ENCODE data around the gene SH3BP4. TPM values are rescaled to one million over a fixed set of nuclear protein-coding genes. Genes with fewer than 3 reads are reported as not detected.

Gene SH3BP4
- total and polyA plus RNA-seq, 2 donors (not counting 1 experiment from before 2014, with no cell fraction given) = 1.00 to 1.3 TPM

- 94% methylated on average over 6 of the region's 6 CpGs for WGBS (ENCODE audit: insufficient coverage)
- TF ChIP-seq EZH2 (IDR thresholded peaks at IDR 0.05; ENCODE audit: borderline replicate concordance, insufficient read depth, low read depth, low read length, poor library complexity, severe bottlenecking) = no peak
- TF ChIP-seq, protein P1, sequence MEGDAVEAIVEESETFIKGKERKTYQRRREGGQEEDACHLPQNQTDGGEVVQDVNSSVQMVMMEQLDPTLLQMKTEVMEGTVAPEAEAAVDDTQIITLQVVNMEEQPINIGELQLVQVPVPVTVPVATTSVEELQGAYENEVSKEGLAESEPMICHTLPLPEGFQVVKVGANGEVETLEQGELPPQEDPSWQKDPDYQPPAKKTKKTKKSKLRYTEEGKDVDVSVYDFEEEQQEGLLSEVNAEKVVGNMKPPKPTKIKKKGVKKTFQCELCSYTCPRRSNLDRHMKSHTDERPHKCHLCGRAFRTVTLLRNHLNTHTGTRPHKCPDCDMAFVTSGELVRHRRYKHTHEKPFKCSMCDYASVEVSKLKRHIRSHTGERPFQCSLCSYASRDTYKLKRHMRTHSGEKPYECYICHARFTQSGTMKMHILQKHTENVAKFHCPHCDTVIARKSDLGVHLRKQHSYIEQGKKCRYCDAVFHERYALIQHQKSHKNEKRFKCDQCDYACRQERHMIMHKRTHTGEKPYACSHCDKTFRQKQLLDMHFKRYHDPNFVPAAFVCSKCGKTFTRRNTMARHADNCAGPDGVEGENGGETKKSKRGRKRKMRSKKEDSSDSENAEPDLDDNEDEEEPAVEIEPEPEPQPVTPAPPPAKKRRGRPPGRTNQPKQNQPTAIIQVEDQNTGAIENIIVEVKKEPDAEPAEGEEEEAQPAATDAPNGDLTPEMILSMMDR (IDR thresholded peaks at IDR 0.05) = no peak
These were observed 145.4 kb downstream of the SH3BP4 start for GRCh38 chr2:235097196-235097595.

DNA sequence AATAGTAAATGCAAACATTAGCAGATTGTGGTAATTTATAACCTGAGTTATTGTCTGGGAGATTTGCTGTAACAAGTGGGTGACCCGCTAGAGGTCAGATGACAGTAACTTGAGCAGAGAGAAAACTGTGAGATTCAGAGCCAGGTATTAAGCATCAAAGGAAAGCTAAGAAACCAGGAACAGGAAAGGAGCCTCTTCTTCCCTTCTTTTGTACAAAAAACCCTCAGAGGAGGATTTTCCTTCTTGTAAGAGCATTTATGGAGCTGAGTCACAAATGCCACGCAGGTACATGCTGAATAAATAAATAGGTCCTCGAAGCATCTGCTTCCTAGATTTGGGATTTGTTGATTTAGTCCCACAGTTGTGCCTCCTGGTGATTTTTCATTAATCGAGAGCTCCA lies 146.5 kb downstream of the SH3BP4 start:
- Histone ChIP-seq H4K20me1 (ENCODE audit: control insufficient read depth, insufficient read depth, low read length, poor library complexity, severe bottlenecking) (no peaks in the 10 kb centered on the region), H3K27ac (ENCODE audit: low read length in 2 of 2) (no peak overlapping the region), H3K9ac (ENCODE audit: low read length) (no peak overlapping the region), H3K4me2 (replicated peaks; ENCODE audit: low read depth, low read length, poor library complexity, severe bottlenecking) (no peak overlapping the region), H3K36me3 (replicated peaks in 1 of 2; ENCODE audit: control extremely low read depth in 1 of 2, control insufficient read depth in 1 of 2, extremely low read depth in 1 of 2, insufficient read depth in 2 of 2, low read length in 1 of 2) (no peaks in the 10 kb centered on the region), H3K9me3 (ENCODE audit: control extremely low read depth in 1 of 3, control insufficient read depth in 2 of 3, insufficient read depth in 1 of 3, low read length in 2 of 3) (no peaks in the 10 kb centered on the region), H3K4me3 (ENCODE audit: control extremely low read depth in 1 of 5, extremely low read depth in 1 of 5, insufficient read depth in 1 of 5, low read depth in 2 of 5, low read length in 4 of 5) (no peak overlapping the region), H3K4me1 (ENCODE audit: control insufficient read depth in 2 of 2, insufficient read depth in 2 of 2, low read length in 2 of 2) (no peaks in the 10 kb centered on the region), H2AFZ (ENCODE audit: insufficient read depth, low read depth, low read length, poor library complexity, severe bottlenecking) (no peak overlapping the region), H3K79me2 (ENCODE audit: control insufficient read depth, insufficient read depth, low read length) (no peaks in the 10 kb centered on the region), H3K27me3 (replicated peaks in 1 of 4; ENCODE audit: control extremely low read depth in 1 of 4, control insufficient read depth in 3 of 4, insufficient read depth in 4 of 4, low read length in 3 of 4) (peaks cover 0 to 7% (median 0%) of the 10 kb centered on the region in 4 experiments)
- Mint-ChIP-seq H3K9me3 (ENCODE audit: insufficient read depth) (no peaks in the 10 kb centered on the region), H3K27me3 (peaks cover 20% of the 10 kb centered on the region), H3K27ac (no peak overlapping the region), H3K4me1 (no peaks in the 10 kb centered on the region), H3K4me3 (no peak overlapping the region)
- POLR2A ChIA-PET = no interaction called here
- DNase-seq = no peak
- ATAC-seq (ENCODE audit: low read depth) = no peak
- CTCF ChIA-PET = interaction anchor here (1.0 kb wide), 1 partner anchor 19 kb away, joined by 3 read pairs; no protein-coding TSS in a partner anchor
- no peak for TF ChIP-seq EZH2 (IDR thresholded peaks at IDR 0.05; ENCODE audit: borderline replicate concordance, insufficient read depth, low read depth, low read length, poor library complexity, severe bottlenecking)
- 91% methylated on average over 3 of the region's 4 CpGs for WGBS (ENCODE audit: insufficient coverage)
- intact Hi-C loops (cut with micrococcal nuclease) = no loop called here

More at GRCh38 chr2:235097196-235097595, 145.4 kb downstream of the SH3BP4 start:
- no peak overlapping the region for H3K27ac Mint-ChIP-seq
- no peak overlapping the region for H3K4me2 ChIP-seq (replicated peaks; ENCODE audit: low read depth, low read length, poor library complexity, severe bottlenecking)
- no peaks in the 10 kb centered on the region for H3K9me3 Mint-ChIP-seq (ENCODE audit: insufficient read depth)
- H3K9ac ChIP-seq (ENCODE audit: low read length) = no peak overlapping the region
- peaks cover 25% of the 10 kb centered on the region for H3K27me3 Mint-ChIP-seq
- no peak overlapping the region for H3K4me3 ChIP-seq (ENCODE audit: control extremely low read depth in 1 of 5, extremely low read depth in 1 of 5, insufficient read depth in 1 of 5, low read depth in 2 of 5, low read length in 4 of 5)
- H3K36me3 ChIP-seq (replicated peaks in 1 of 2; ENCODE audit: control extremely low read depth in 1 of 2, control insufficient read depth in 1 of 2, extremely low read depth in 1 of 2, insufficient read depth in 2 of 2, low read length in 1 of 2) = no peaks in the 10 kb centered on the region
- H2AFZ ChIP-seq (ENCODE audit: insufficient read depth, low read depth, low read length, poor library complexity, severe bottlenecking) = no peak overlapping the region
- H3K4me1 Mint-ChIP-seq = no peaks in the 10 kb centered on the region
- no peaks in the 10 kb centered on the region for H3K4me1 ChIP-seq (ENCODE audit: control insufficient read depth in 2 of 2, insufficient read depth in 2 of 2, low read length in 2 of 2)
- ATAC-seq (ENCODE audit: low read depth) = no peak
- H3K79me2 ChIP-seq (ENCODE audit: control insufficient read depth, insufficient read depth, low read length) = no peaks in the 10 kb centered on the region
- H3K27ac ChIP-seq (ENCODE audit: low read length in 2 of 2) = no peak overlapping the region
- no peak for DNase-seq
- H3K4me3 Mint-ChIP-seq = no peak overlapping the region
- intact Hi-C loops (cut with micrococcal nuclease) = no loop called here
- no peaks in the 10 kb centered on the region for H3K9me3 ChIP-seq (ENCODE audit: control extremely low read depth in 1 of 3, control insufficient read depth in 2 of 3, insufficient read depth in 1 of 3, low read length in 2 of 3)
- CTCF ChIA-PET = no interaction called here
- H4K20me1 ChIP-seq (ENCODE audit: control insufficient read depth, insufficient read depth, low read length, poor library complexity, severe bottlenecking) = no peaks in the 10 kb centered on the region
- peaks cover 0 to 7% (median 0%) of the 10 kb centered on the region in 4 experiments for H3K27me3 ChIP-seq (replicated peaks in 1 of 4; ENCODE audit: control extremely low read depth in 1 of 4, control insufficient read depth in 3 of 4, insufficient read depth in 4 of 4, low read length in 3 of 4)
- POLR2A ChIA-PET = no interaction called here
